ENCODE results near the gene JADE3.

Gene JADE3

GRCh38 chrX:46903458-46904242 lies 8.6 kb upstream of the JADE3 start:
- Histone ChIP-seq H4K20me1 (no peaks in the 10 kb centered on the region), H3K9ac (no peak overlapping the region), H3K27ac (no peak overlapping the region), H3K36me3 (no peaks in the 10 kb centered on the region), H3K27me3 (no peaks in the 10 kb centered on the region), H3K4me3 (peak overlapping the region; percentile 59), H3K4me1 (peaks cover 20% of the 10 kb centered on the region), H3K9me3 (no peaks in the 10 kb centered on the region), H3K4me2 (peak overlapping the region; percentile 62)
- no peak for TF ChIP-seq Cebpa-rat (IDR thresholded peaks at IDR 0.05)

- Histone ChIP-seq H3K27ac (no peak overlapping the region), H3K9me3 (no peaks in the 10 kb centered on the region), H3K4me3 (no peak overlapping the region), H3K4me2 (peak overlapping the region; percentile 62), H3K9ac (no peak overlapping the region), H3K36me3 (no peaks in the 10 kb centered on the region), H3K4me1 (peaks cover 20% of the 10 kb centered on the region), H3K27me3 (no peaks in the 10 kb centered on the region), H4K20me1 (no peaks in the 10 kb centered on the region)
- TF ChIP-seq Cebpa-rat (IDR thresholded peaks at IDR 0.05), result no peak
These were observed 7.6 kb upstream of the JADE3 start for GRCh38 chrX:46904626-46905025.

GRCh38 chrX:46910415-46910814 lies 1.8 kb upstream of the JADE3 start:
- Histone ChIP-seq H3K4me2 (no peak overlapping the region), H3K27ac (no peak overlapping the region), H3K4me3 (no peak overlapping the region), H3K36me3 (no peaks in the 10 kb centered on the region), H3K9ac (no peak overlapping the region), H4K20me1 (peaks cover 24% of the 10 kb centered on the region), H3K9me3 (peaks cover 12% of the 10 kb centered on the region), H3K4me1 (peaks cover 12% of the 10 kb centered on the region), H3K27me3 (no peaks in the 10 kb centered on the region)
- TF ChIP-seq Cebpa-rat (IDR thresholded peaks at IDR 0.05), result no peak

GRCh38 chrX:46912603-46913491 lies 626 bp downstream of the JADE3 start:
- H4K20me1 ChIP-seq, result peaks cover 39% of the 10 kb centered on the region
- TF ChIP-seq Cebpa-rat (IDR thresholded peaks at IDR 0.05), result no peak
- H3K4me2 ChIP-seq, result peak overlapping the region; percentile 73
- H3K36me3 ChIP-seq, result no peaks in the 10 kb centered on the region
- peaks cover 12% of the 10 kb centered on the region for H3K9me3 ChIP-seq
- peak overlapping the region; percentile 83 for H3K9ac ChIP-seq
- no peaks in the 10 kb centered on the region for H3K27me3 ChIP-seq
- H3K27ac ChIP-seq, result peak overlapping the region; percentile 81
- peak overlapping the region; percentile 82 for H3K4me3 ChIP-seq
- H3K4me1 ChIP-seq, result peaks cover 12% of the 10 kb centered on the region

GRCh38 chrX:46913667-46914066 lies 1.4 kb downstream of the JADE3 start:
- peaks cover 39% of the 10 kb centered on the region for H4K20me1 ChIP-seq
- peaks cover 14% of the 10 kb centered on the region for H3K9me3 ChIP-seq
- TF ChIP-seq Cebpa-rat (IDR thresholded peaks at IDR 0.05), result 0 out of 2 replicates have a peak, but pooled peaks have one; percentile 33
- H3K4me3 ChIP-seq, result peak overlapping the region; percentile 82
- peaks cover 12% of the 10 kb centered on the region for H3K4me1 ChIP-seq
- H3K27ac ChIP-seq, result peak overlapping the region; percentile 81; the same call in 1 of the 2 replicates
- H3K36me3 ChIP-seq, result no peaks in the 10 kb centered on the region
- H3K4me2 ChIP-seq, result peak overlapping the region; percentile 73
- peak overlapping the region; percentile 83 for H3K9ac ChIP-seq
- H3K27me3 ChIP-seq, result no peaks in the 10 kb centered on the region

GRCh38 chrX:46916273-46916672 lies 4.1 kb downstream of the JADE3 start:
- H3K4me1 ChIP-seq, result peaks cover 12% of the 10 kb centered on the region
- TF ChIP-seq Cebpa-rat (IDR thresholded peaks at IDR 0.05), result no peak
- no peaks in the 10 kb centered on the region for H3K27me3 ChIP-seq
- no peak overlapping the region for H3K4me3 ChIP-seq
- H4K20me1 ChIP-seq, result peaks cover 39% of the 10 kb centered on the region
- no peak overlapping the region for H3K4me2 ChIP-seq
- H3K9ac ChIP-seq, result no peak overlapping the region
- peaks cover 6% of the 10 kb centered on the region; the same call in 1 of the 2 replicates for H3K36me3 ChIP-seq
- H3K9me3 ChIP-seq, result peaks cover 40% of the 10 kb centered on the region
- H3K27ac ChIP-seq, result no peak overlapping the region

- peaks cover 43% of the 10 kb centered on the region for H3K9me3 ChIP-seq
- no peak for TF ChIP-seq Cebpa-rat (IDR thresholded peaks at IDR 0.05)
- no peak overlapping the region for H3K4me2 ChIP-seq
- H3K9ac ChIP-seq, result no peak overlapping the region
- no peak overlapping the region for H3K4me3 ChIP-seq
- H3K4me1 ChIP-seq, result peaks cover 12% of the 10 kb centered on the region
- H3K36me3 ChIP-seq, result peaks cover 6% of the 10 kb centered on the region; the same call in 1 of the 2 replicates
- peaks cover 39% of the 10 kb centered on the region for H4K20me1 ChIP-seq
- no peaks in the 10 kb centered on the region for H3K27me3 ChIP-seq
- no peak overlapping the region for H3K27ac ChIP-seq
These were observed 5.4 kb downstream of the JADE3 start for GRCh38 chrX:46917622-46918021.

GRCh38 chrX:46918434-46918833 lies 6.2 kb downstream of the JADE3 start:
- no peaks in the 10 kb centered on the region for H3K27me3 ChIP-seq
- peaks cover 40% of the 10 kb centered on the region for H4K20me1 ChIP-seq
- H3K4me2 ChIP-seq, result no peak overlapping the region
- peaks cover 12% of the 10 kb centered on the region for H3K4me1 ChIP-seq
- H3K27ac ChIP-seq, result no peak overlapping the region
- peaks cover 6% of the 10 kb centered on the region; the same call in 1 of the 2 replicates for H3K36me3 ChIP-seq
- H3K4me3 ChIP-seq, result no peak overlapping the region
- TF ChIP-seq Cebpa-rat (IDR thresholded peaks at IDR 0.05), result no peak
- H3K9me3 ChIP-seq, result peaks cover 36% of the 10 kb centered on the region
- no peak overlapping the region for H3K9ac ChIP-seq

- Histone ChIP-seq H3K4me1 (no peaks in the 10 kb centered on the region), H3K4me2 (no peak overlapping the region), H3K27me3 (no peaks in the 10 kb centered on the region), H3K4me3 (no peak overlapping the region), H3K36me3 (peaks cover 6% of the 10 kb centered on the region; the same call in 1 of the 2 replicates), H3K9ac (no peak overlapping the region), H3K9me3 (peaks cover 36% of the 10 kb centered on the region), H4K20me1 (peaks cover 38% of the 10 kb centered on the region), H3K27ac (no peak overlapping the region)
- TF ChIP-seq Cebpa-rat (IDR thresholded peaks at IDR 0.05), result no peak
These were observed 8.0 kb downstream of the JADE3 start for GRCh38 chrX:46920235-46920634.

Data from BLaER1 (cell line).